ENCODE results near the gene RANBP1. TPM values are rescaled to one million over a fixed set of nuclear protein-coding genes. Genes with fewer than 3 reads are reported as not detected.

RANBP1 gene
- polyA plus RNA-seq, 1 donor (not counting 4 experiments of a cell fraction or from before 2014, with no cell fraction given) = 193 TPM

- Histone ChIP-seq H3K4me3 (ENCODE audit: control insufficient read depth in 2 of 3, extremely low read depth in 1 of 3, insufficient read depth in 2 of 3, low read depth in 1 of 3, low read length in 3 of 3) (no peak overlapping the region), H3K4me1 (ENCODE audit: control insufficient read depth, extremely low read depth, insufficient read depth, low read length) (no peaks in the 10 kb centered on the region), H4K20me1 (ENCODE audit: control insufficient read depth, extremely low read depth, insufficient read depth, low read length) (no peaks in the 10 kb centered on the region), H3K9me3 (ENCODE audit: control insufficient read depth, low read depth, low read length) (no peaks in the 10 kb centered on the region), H3K36me3 (ENCODE audit: control insufficient read depth in 2 of 2, extremely low read depth in 1 of 2, insufficient read depth in 2 of 2, low read length in 2 of 2) (peaks cover 57 to 63% of the 10 kb centered on the region in 2 experiments), H3K27ac (ENCODE audit: control insufficient read depth, insufficient read depth, low read length) (no peak overlapping the region), H3K9ac (ENCODE audit: control insufficient read depth, extremely low read depth, insufficient read depth, low read length) (no peak overlapping the region), H3K27me3 (ENCODE audit: control insufficient read depth, extremely low read depth, insufficient read depth, low read length) (no peaks in the 10 kb centered on the region), H3K9me1 (ENCODE audit: control insufficient read depth, extremely low read depth, insufficient read depth, low read length) (no peaks in the 10 kb centered on the region), H2AFZ (ENCODE audit: control insufficient read depth, low read length) (no peak overlapping the region), H3K79me2 (ENCODE audit: control insufficient read depth, insufficient read depth, low read length) (peaks cover 18% of the 10 kb centered on the region), H3K4me2 (ENCODE audit: control insufficient read depth, extremely low read depth, insufficient read depth, low read depth, low read length) (no peak overlapping the region)
- DNase-seq (ENCODE audit: low read depth, low spot score) (no peak), FAIRE-seq (no peak)
- dilution Hi-C loops (cut with MboI; ENCODE audit: extremely low pct_ligation_motif_present, low sequenced_read_pairs) = no loop called here
- TF ChIP-seq EZH2 (IDR thresholded peaks at IDR 0.05; ENCODE audit: low read length) (no peak), CTCF (optimal IDR thresholded peaks at IDR 0.05 in 1 of 3, IDR thresholded peaks at IDR 0.05 in 1 of 3, conservative IDR thresholded peaks at IDR 0.05 in 1 of 3; ENCODE audit: extremely low read depth in 1 of 3, insufficient read depth in 2 of 3, low read length in 3 of 3) (no peak)
Measured at GRCh38 chr22:20108757-20109230, 7.1 kb upstream of the RANBP1 start.

GRCh38 chr22:20109411-20110358 lies 6.2 kb upstream of the RANBP1 start:
- no peak for DNase-seq (ENCODE audit: low read depth, low spot score)
- H3K9me1 ChIP-seq (ENCODE audit: control insufficient read depth, extremely low read depth, insufficient read depth, low read length) = no peaks in the 10 kb centered on the region
- no peaks in the 10 kb centered on the region for H4K20me1 ChIP-seq (ENCODE audit: control insufficient read depth, extremely low read depth, insufficient read depth, low read length)
- H3K4me3 ChIP-seq (ENCODE audit: control insufficient read depth in 2 of 3, extremely low read depth in 1 of 3, insufficient read depth in 2 of 3, low read depth in 1 of 3, low read length in 3 of 3) = no peak overlapping the region
- TF ChIP-seq EZH2 (IDR thresholded peaks at IDR 0.05; ENCODE audit: low read length) (no peak), CTCF (optimal IDR thresholded peaks at IDR 0.05 in 1 of 3, IDR thresholded peaks at IDR 0.05 in 1 of 3, conservative IDR thresholded peaks at IDR 0.05 in 1 of 3; ENCODE audit: extremely low read depth in 1 of 3, insufficient read depth in 2 of 3, low read length in 3 of 3) (no peak)
- H3K4me1 ChIP-seq (ENCODE audit: control insufficient read depth, extremely low read depth, insufficient read depth, low read length) = no peaks in the 10 kb centered on the region
- H3K79me2 ChIP-seq (ENCODE audit: control insufficient read depth, insufficient read depth, low read length) = peaks cover 18% of the 10 kb centered on the region
- dilution Hi-C loops (cut with MboI; ENCODE audit: extremely low pct_ligation_motif_present, low sequenced_read_pairs) = no loop called here
- no peak overlapping the region for H3K9ac ChIP-seq (ENCODE audit: control insufficient read depth, extremely low read depth, insufficient read depth, low read length)
- H3K36me3 ChIP-seq (ENCODE audit: control insufficient read depth in 2 of 2, extremely low read depth in 1 of 2, insufficient read depth in 2 of 2, low read length in 2 of 2) = peaks cover 55 to 59% of the 10 kb centered on the region in 2 experiments
- no peak overlapping the region for H2AFZ ChIP-seq (ENCODE audit: control insufficient read depth, low read length)
- no peaks in the 10 kb centered on the region for H3K27me3 ChIP-seq (ENCODE audit: control insufficient read depth, extremely low read depth, insufficient read depth, low read length)
- no peak overlapping the region for H3K27ac ChIP-seq (ENCODE audit: control insufficient read depth, insufficient read depth, low read length)
- no peak overlapping the region for H3K4me2 ChIP-seq (ENCODE audit: control insufficient read depth, extremely low read depth, insufficient read depth, low read depth, low read length)
- no peaks in the 10 kb centered on the region for H3K9me3 ChIP-seq (ENCODE audit: control insufficient read depth, low read depth, low read length)
- no peak for FAIRE-seq

Data from keratinocyte (primary cell).